LHCN-M2 (cell line): Measurements from ENCODE around the gene ATXN1. TPM values are rescaled to one million over a fixed set of nuclear protein-coding genes. Genes with fewer than 3 reads are reported as not detected.
A peak's percentile ranks its signal among the peaks of the same experiment; 100 is the strongest.
"Not testable (repeated sequence)": the region's sequence is repeated elsewhere in the genome, so short reads cannot be mapped to it uniquely, and the experiment has no call there.

ENCODE experiments used
- DNase-seq: peaks from one replicate; pipeline ENCODE4 v3.0.0-alpha.2; 2012; ENCODE audit warnings: low read depth
- total RNA-seq: library from RNA; depleted of rRNA; stranded (reverse); fragments of >200 nt; gene quantifications from 2 replicates; pipeline ENCODE4 v1.2.3, GENCODE V29; 2014

Gene ATXN1
- total RNA-seq, 1 experiment from 2014 or later: 9.9 TPM

DNA sequence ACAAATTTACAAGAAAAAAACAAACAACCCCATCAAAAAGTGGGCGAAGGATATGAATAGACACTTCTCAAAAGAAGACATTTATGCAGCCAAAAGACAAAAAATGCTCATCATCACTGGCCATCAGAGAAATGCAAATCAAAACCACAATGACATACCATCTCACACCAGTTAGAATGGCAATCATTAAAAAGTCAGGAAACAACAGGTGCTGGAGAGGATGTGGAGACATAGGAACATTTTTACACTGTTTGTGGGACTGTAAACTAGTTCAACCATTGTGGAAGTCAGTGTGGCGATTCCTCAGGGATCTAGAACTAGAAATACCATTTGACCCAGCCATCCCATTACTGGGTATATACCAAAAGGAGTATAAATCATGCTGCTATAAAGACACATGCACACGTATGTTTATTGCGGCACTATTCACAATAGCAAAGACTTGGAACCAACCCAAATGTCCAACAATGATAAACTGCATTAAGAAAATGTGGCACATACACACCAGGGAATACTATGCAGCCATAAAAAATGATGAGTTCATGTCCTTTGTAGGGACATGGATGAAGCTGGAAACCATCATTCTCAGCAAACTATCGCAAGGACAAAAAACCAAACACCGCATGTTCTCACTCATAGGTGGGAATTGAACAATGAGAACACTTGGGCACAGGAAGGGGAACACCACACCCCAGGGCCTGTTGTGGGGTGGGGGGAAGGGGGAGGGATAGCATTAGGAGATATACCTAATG lies 58.5 kb downstream of the ATXN1 start:
- DNase-seq: not testable (repeated sequence)

DNA sequence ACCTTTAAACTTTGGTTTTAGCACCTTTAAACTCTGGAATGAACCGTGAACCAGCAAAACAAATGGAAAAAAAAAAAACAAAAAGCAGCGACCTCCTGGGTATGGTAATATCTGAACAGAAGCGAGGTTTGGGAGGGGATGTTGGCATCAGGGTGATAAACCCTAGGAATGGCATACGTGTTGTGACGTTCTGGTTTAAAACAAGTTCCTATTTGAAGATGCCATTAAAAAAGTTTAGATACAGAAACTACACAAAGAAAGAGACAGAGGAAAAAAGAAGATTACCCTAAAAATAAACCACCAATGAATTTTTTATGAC lies 60.4 kb downstream of the ATXN1 start:
- DNase-seq: no peak

DNA sequence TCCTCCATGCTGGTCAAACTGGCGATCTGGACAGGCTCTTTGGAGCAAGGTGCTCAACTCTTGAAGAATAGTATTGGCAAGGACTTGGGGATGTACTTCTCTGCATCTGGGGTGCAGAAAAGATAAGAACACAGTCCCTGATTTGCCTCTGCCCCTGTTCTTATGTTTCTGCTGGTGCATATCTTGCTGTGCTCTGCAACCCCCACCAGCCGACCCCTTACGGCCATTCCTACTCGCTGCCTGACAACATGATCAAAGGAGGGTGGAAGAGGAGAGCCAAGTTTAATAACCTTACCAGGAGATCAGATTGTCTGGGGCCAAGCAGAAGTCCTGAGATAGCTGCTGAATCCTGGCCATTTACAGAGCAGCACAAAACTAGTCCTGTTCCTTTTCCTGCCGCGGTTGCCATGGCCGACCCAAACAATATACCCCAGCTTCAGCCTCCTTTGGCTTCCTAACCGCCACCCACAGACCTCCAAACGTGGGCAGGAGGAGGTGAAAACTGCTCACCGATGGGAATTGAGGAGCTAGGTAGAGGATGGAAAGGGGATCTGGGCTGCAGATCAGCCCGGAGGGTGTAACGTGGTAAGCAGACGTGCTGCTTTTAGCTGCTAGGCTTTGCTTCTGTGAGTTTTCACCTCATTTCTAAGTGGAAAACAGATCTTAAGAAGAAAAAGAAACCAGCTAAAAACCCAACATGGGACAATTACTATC lies 60.9 kb downstream of the ATXN1 start:
- DNase-seq: no peak

DNA sequence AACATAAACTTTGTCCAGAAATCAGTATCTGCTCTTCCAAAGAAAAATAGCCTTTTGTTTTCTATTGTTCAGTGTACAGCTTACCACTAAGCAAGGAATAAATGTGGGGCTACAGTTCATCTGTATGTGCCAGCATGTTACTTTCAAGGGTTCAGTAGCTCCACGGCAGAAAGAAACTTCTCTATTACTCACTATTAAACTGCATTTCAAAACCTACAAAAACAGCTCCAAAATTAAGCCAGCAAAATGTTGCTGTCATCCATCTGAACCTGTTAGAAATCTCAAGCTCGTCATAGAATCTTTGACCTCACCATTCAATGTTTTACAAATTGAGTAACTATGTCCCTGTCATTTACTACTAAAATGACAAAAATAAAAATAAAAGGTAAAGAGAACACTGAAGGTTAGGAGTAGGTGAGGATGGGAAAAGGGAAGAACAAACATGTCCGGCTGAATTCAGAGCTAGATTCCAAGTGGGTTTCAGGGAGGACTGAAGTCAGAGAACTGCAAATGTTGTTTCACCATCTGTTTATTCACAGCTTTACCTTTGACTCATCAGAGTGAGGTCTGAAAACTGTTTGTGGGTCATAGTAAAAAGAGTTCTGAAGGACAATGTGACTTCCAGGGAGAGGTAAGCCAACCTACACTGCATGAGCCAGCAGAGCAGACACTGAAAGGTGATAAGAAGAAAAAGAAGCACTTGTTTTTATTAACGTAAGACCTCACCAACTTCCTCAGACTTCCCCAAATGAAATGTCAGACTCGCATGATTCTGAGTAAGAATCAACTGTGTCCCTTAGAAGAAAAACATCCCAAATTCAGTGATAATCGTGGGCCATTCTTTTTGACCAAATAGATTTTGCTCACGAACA lies 62.0 kb downstream of the ATXN1 start:
- DNase-seq: peak; percentile 66

DNA sequence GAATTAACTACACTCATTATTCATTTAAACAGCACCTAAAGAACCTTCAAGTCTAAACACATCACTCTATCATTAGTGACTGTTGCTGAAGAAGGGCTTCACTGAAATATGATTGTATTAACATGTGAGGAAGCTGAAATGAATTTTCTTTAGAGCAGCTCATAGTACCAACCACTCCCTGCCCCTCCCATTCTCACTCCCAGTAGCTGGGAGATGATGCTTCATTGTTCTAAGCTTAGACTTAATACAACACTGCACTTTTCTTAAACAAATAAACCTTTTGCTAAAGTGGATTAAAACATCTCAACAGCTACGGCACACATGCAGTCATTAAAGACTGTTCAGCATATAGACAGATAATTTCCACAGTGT lies 63.1 kb downstream of the ATXN1 start:
- DNase-seq: no peak

DNA sequence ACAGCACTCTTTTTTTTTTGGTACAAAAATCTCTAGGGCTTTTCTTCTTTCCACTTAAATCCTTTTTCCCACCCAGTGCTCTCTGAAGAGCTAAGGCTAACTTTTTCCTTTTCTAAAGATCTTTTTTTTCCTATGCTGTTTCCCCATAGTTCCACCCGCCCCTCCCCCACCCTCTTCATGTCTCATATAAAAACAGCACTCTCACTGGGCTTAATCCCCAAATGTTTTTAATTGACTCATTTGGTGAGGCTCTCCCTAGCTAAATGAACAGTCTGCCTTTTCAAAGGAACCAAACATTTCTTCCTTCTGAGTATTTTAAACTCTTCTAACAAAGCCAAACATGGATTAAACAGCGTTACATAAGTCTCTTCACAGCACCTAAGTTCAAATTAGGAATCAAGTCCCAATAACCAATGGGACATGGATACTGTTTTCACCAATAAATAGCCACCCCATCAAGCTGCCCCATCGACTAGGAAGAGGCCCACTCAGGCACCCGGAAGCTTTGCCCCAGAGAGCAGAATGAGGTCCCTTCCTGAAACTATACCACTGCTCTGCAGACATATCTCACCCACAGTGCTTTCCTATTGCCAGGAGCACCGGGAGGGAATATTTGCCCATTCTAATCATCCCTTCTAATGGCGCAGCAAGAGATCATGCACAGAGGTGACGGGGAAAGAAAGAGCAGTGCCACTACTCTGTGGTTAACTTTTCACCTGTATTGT lies 63.7 kb downstream of the ATXN1 start:
- no peak for DNase-seq

DNA sequence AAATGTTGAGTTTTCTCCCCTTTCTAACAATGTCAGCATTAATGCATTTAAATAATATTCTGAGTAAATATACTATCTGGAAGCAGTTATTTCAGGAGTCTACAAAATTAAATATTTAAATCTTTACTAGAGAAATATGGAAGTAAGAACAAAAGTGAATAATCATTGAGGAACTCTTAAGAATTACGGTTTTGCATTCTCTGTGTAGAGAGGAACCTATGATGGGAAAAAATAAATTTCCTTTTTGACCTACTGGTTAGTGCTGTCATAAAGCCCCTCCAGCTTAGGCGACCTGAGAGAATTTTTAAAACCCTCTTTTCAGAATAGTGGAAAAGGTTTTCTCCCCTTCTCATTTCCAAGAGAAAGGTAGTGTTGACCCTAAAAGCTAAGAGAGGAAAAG lies 64.8 kb downstream of the ATXN1 start:
- no peak for DNase-seq

DNA sequence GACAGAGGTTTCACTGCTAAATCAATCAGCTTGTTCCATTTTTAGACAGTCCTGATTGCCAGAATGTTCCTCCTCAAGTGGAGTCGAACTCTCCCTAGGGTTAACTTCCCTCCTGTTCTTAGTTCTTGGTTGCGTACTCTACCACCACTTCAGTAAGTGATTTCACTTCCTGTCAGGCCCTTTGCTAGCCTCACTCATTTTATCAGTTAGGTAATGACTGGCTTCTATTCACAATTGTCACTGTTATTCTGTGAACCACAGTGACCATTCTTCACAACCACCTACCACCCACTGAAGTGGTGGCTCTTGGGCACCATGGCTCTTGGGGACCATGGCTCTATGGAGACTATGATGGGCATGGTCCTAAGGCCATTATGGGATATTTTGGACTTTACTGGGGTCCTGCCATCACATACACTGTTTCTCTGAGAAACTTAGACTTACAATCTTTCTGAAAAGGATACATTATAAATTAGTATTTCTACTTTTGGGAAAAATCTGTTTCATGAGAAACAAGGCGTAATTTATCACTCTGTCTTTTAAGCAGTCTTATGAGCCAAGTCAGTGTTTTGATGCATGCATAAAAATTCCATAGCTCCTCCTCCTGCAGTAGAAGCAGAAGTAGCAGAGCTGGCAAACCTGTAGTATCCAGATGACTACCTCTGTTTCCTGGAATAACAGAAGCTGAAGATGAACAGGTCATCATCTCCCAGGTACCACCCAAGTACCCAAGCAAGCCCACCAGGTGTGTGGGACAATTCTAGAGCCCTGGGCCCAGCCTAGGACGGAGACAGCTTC lies 66.3 kb downstream of the ATXN1 start:
- DNase-seq: no peak

DNA sequence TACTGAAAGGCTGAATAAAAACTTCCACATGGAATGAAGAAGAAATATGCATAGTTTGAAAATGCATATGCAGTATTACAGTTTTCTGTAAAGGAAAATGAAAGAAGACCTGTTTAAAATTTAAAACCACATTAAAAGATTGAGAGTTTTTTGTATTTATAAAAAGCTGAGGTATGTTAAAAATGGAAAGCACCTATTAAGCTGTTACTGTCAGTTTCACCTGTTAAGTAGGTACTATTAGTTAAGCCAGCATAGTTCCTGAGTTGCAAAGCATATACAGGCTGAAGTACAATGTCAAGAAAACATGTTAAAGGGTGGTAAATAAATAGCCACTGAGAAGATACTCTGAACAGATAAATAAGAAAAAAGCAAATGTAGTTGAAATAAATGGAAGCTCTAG lies 69.9 kb downstream of the ATXN1 start:
- DNase-seq: no peak

DNA sequence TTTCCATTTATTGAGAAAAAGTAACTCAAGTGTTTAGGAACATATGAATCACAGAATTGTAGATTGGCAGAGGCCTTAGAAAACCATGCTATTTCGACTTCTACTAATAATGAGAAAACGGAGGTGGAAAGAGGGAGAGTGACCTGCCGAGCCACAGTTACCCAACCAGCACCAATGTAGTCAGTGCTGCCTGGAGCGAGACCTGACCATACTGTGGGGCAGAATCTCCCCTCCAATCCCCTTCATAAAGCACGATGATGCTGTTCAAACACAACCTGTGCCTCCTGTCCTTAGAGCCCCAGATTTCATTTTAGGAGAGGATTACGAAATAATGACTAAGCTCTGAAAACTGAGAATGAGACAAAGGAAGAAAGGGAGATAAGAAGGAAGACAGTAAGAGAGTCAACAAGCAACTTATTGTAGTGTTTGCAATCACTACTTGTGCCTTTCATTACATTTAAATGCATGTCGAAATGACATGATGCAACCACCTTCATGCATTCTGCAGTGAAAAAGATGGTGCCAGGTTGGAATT lies 70.6 kb downstream of the ATXN1 start:
- no peak for DNase-seq

DNA sequence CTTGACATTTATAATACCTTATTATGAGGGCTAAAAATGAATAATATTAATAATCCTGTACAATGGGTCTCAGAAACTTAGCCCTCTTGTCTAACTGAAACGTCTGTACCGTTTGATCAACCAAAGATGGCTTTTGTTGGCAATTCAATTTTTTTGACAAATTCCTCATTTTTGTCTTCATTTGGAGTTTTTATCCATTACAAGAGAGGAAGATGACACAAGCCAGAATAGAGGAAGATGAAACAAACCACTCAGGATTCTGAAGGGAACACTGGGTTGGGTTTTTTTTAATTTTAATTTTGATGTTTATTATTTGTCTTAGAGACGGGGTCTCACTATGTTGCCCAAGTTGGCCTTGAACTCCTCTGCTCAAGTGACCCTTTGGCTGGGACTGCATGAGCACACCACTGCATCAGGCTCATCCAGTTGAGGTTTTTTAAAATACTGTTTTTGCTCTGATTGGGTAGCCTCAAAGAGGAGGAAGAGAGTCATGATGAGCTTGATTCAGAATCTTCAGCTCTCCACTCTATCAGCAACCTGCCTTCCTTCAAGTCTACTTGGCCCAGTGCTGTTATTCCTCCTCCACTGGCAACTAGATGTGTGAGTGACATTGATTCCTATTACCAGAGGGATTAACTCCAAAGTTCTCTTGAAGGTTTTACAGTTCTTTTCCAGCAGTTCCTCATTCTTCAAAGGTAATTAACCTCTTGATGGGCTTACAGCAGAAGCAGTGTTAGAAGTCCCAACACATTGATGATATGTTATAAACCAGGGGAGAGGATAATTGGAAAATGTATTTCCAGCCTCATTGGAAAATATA lies 71.3 kb downstream of the ATXN1 start:
- no peak for DNase-seq

DNA sequence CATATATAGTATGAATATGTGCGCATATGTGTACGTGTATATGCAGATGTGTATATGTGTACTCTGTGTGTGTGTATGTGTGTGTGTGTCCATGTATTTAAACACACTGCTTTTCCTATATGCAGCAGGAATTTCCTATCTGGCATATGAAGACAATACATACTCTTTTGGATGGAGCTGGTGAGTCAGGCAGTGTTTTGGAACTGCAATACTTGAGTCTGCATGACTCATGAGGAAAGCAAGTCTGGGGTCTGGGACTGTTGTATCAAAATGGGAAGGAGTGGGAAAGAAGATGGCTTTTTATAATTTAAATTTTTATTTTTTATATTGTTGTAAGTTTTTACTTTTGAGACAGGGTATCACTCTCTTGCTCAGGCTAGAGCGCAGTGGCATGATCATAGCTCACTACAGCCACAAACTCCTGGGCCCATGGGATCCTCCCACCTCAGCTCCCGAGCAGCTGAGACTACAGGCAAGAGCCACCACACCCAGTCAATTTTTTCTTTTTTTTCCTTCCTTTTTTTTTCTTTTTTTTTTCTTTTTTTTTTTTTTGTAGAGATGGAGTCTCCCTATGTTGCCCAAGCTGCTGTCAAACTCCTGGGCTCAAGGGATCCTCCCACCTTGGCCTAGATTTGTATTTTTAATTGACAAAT lies 72.2 kb downstream of the ATXN1 start:
- DNase-seq: peak; percentile 84

DNA sequence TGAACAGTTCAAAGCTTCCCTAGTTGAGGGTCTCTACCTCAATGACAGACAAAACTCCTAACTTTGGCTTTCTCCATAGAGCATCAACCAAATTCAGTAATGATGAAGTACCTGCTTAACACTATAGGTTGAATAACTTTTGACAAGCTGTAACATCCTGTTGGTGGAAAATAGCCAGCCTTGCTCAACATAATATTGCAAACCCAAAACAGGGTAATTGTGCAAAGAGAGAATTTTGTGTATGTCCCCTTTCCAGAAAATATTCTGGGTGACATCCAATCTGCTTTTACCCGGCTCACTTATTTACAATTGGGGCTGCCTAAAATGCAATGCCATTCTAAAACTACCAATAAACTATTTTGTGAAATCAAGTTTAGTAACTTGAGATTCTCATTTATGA lies 72.8 kb downstream of the ATXN1 start:
- no peak for DNase-seq

DNA sequence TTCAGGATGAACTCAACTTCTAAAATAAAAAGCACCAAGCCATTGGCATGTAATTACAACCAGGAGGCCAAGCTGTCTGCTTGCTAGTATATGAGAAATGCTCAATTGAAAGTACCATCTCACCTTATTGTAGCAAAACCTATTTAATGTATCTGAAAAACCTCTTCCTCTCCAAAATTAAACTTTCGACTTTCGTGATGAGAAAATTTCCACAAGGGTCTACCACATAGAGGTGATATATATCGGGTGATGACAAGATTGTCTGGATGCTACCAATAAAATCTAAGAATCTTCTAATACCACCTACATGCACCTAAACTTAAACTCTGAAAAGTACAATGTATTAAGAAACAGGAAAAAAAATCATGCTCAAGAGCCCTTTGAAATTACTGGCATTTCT lies 74.2 kb downstream of the ATXN1 start:
- DNase-seq: no peak

DNA sequence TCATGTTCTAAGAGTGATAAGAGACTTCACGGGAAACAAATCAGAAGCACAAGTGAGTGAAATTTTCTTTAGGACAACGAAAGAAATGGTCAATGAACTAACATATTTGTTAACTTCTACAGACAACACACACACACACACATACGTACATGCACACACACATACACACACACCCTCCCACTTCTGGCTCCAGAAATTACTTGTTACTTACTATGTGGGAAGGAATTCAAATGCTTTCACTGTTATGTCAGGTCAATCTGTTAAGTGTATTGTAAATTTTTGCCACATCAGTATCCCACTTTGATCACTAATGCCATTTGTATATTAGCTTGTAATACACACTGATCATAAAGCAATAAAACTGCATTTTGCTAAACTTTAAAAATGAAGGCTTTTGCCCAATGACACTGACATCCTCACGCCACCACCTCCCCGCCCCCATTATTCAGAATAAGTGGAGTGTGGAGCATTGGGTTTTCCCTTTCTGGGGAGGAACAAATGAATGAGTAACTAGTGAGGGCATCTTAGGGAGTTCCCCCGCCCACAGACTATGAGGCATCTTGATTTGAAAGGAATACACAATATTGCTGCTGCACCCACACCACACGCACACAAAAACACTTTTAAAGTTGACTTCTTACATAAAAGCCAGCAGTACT lies 76.2 kb downstream of the ATXN1 start:
- peak; percentile 49 for DNase-seq

DNA sequence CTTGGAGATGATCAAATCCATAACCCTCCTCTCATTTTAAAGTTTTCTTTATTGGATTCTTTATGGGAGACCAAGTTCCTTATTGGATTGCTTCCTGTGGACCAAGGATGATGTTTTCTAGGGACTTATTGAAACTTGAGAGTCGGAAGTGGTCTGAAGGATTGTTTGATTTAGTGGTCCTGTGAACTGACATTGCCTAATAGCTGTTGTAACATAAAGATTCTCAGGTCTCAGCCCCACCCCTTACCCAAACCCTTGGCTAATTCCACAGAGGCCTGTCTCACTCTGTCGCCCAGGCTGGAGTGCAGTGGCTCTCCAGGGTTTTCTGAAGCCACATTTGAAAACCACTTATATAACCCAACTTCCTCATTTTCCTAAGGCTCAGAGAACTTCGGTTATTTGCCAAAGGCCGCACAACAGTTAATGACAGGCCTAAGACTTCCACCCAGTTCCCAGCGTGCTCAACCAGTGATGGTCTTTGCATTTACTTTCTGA lies 77.0 kb downstream of the ATXN1 start:
- no peak for DNase-seq

DNA sequence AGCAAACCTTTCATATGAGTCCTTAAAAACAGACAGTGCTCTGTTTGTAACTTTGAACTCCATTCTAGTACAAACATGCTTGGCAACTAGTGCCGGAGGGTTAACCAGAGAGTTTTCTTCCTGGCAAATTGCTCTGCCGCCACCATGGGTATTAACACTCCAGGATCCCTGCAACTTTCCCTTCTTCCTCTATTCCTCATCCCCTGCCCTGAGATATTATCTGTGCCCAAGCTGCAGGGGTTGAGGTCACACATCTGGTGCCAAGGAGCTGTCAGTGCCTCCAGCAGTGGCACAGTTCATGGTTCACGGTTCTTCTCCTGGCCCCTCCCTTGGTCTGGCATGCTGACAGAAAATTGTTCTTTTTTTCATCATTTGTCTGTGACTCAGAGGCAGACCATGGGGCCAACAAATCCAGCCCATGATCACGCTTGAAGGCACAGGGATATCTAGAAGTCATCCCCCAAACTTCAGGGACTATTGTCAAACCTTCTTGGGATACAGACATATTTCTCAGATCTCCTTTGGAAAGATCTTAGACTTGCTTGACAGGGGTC lies 77.5 kb downstream of the ATXN1 start:
- DNase-seq: peak; percentile 87

DNA sequence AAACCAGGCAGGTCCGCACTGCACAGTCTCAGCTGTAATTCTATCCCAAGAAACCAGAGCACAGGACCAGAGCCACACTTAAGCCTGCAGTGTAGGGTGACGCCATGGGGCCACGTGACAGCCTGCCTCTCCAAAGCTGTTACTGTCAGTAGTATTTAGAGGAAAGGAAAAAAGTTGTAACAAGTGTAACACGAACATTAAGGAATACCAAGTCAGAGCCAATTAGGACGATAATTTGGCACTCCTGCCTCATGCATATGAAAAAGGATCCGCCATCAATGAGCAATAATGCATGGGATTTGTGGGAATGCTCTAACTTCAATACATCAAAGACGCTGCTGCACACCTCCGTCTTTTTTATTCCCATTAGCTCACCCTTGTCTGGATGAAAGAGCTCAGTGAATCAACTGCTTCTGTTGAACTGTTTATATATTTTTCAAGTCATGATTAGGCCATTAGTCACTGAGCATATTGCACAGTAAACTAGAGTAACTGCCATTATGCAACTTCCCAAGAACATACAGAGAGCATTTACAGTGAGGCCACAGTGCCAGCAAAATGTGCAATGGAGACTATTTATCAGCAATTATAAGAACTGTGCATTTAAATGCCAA lies 79.9 kb downstream of the ATXN1 start:
- peak; percentile 89 for DNase-seq
